Activated CD4-positive, alpha-beta T cell treated with anti-CD3 and anti-CD28 coated beads, Interleukin-2, amount 10 ng/mL, durations not matched to agents 24 days and 14 days (primary cell): ENCODE measurements around the gene ATP8B1. TPM values are rescaled to one million over a fixed set of nuclear protein-coding genes. Genes with fewer than 3 reads are reported as not detected.
"Not testable (repeated sequence)": the region's sequence is repeated elsewhere in the genome, so short reads cannot be mapped to it uniquely, and the experiment has no call there.

Experiments
- DNase-seq: peaks from one replicate; pipeline ENCODE4 v3.0.0; 2022
- H3K27ac Mint-ChIP-seq: one replicate; pipeline ENCODE4 v1.8.0; 2022; ENCODE audit warnings: mild to moderate bottlenecking, mixed read lengths
- H3K27me3 Mint-ChIP-seq: one replicate; pipeline ENCODE4 v1.8.0; 2022; ENCODE audit warnings: mixed read lengths
- H3K36me3 Mint-ChIP-seq: one replicate; pipeline ENCODE4 v1.8.0; 2022; ENCODE audit warnings: low read depth, mild to moderate bottlenecking, mixed read lengths
- H3K4me1 Mint-ChIP-seq: one replicate; pipeline ENCODE4 v1.8.0; 2021; ENCODE audit warnings: mixed read lengths
- H3K4me3 Mint-ChIP-seq: one replicate; pipeline ENCODE4 v1.8.0; 2022; ENCODE audit warnings: mild to moderate bottlenecking, moderate library complexity, mixed read lengths
- H3K9me3 Mint-ChIP-seq: one replicate; pipeline ENCODE4 v1.8.0; 2021; ENCODE audit warnings: mixed read lengths
- intact Hi-C: fragments of 100-400 bp; cut with micrococcal nuclease; formaldehyde crosslinking; loops from one replicate; pipeline ENCODE4 v1.15.1; 2023
- total RNA-seq: library from RNA; stranded (reverse); gene quantifications from 2 replicates; pipeline ENCODE4 v1.2.3, GENCODE V29; 2022

The ATP8B1 gene
- 0.24 TPM in 1 of 2 replicates, not detected in the other for total RNA-seq

GRCh38 chr18:57803103-57803969 lies at the start of gene ATP8B1:
Gene ATP8B1 (minus strand): TSS chr18:57803315. CDS start chr18:57731807, 71,508 bp downstream.
- H3K27ac Mint-ChIP-seq, result peak within 1 kb of the TSS; percentile 34
- peaks cover 66% of the 10 kb centered on the region for H3K27me3 Mint-ChIP-seq
- DNase-seq, result no peak
- peaks cover 8% of the 10 kb centered on the region for H3K4me1 Mint-ChIP-seq
- intact Hi-C loops, result loop anchor here (5.0 kb wide), 2 partner anchors 39 to 366 kb away; partner anchors contain the start of gene ONECUT2
- H3K36me3 Mint-ChIP-seq, result no peaks in the 10 kb centered on the region
- peak within 1 kb of the TSS; percentile 81 for H3K4me3 Mint-ChIP-seq
- H3K9me3 Mint-ChIP-seq, result peaks cover 3% of the 10 kb centered on the region

- Mint-ChIP-seq H3K4me1 (no peaks in the 10 kb centered on the region), H3K27me3 (peaks cover 43% of the 10 kb centered on the region), H3K27ac (no peak overlapping the region), H3K9me3 (no peaks in the 10 kb centered on the region), H3K4me3 (no peak overlapping the region), H3K36me3 (no peaks in the 10 kb centered on the region)
- intact Hi-C loops, result no loop called here
- no peak for DNase-seq
Observed at GRCh38 chr18:57850063-57850462, 46.9 kb upstream of the ATP8B1 start.

GRCh38 chr18:57848374-57848773 lies 45.3 kb upstream of the ATP8B1 start:
- DNase-seq, H3K27ac Mint-ChIP-seq, H3K9me3 Mint-ChIP-seq, H3K4me1 Mint-ChIP-seq, H3K4me3 Mint-ChIP-seq, intact Hi-C loops, H3K36me3 Mint-ChIP-seq: not testable (repeated sequence)
- peaks cover 54% of the 10 kb centered on the region for H3K27me3 Mint-ChIP-seq

GRCh38 chr18:57847431-57847830 lies 44.3 kb upstream of the ATP8B1 start:
- DNase-seq, H3K4me3 Mint-ChIP-seq, H3K27ac Mint-ChIP-seq, intact Hi-C loops, H3K4me1 Mint-ChIP-seq, H3K36me3 Mint-ChIP-seq, H3K9me3 Mint-ChIP-seq: not testable (repeated sequence)
- peaks cover 54% of the 10 kb centered on the region for H3K27me3 Mint-ChIP-seq

- Mint-ChIP-seq H3K27ac (no peak overlapping the region), H3K36me3 (no peaks in the 10 kb centered on the region), H3K4me1 (peaks cover 11% of the 10 kb centered on the region), H3K4me3 (no peak overlapping the region), H3K9me3 (no peaks in the 10 kb centered on the region), H3K27me3 (peaks cover 48% of the 10 kb centered on the region)
- no peak for DNase-seq
- intact Hi-C loops, result no loop called here
Observed at GRCh38 chr18:57846258-57846657, 43.1 kb upstream of the ATP8B1 start.

- Mint-ChIP-seq H3K4me3 (no peak overlapping the region), H3K27me3 (peaks cover 48% of the 10 kb centered on the region), H3K36me3 (no peaks in the 10 kb centered on the region), H3K4me1 (peaks cover 13% of the 10 kb centered on the region), H3K9me3 (no peaks in the 10 kb centered on the region), H3K27ac (no peak overlapping the region)
- no peak for DNase-seq
- intact Hi-C loops, result no loop called here
Observed at GRCh38 chr18:57845605-57846074, 42.5 kb upstream of the ATP8B1 start.

- H3K9me3 Mint-ChIP-seq, result no peaks in the 10 kb centered on the region
- peaks cover 46% of the 10 kb centered on the region for H3K27me3 Mint-ChIP-seq
- no peaks in the 10 kb centered on the region for H3K36me3 Mint-ChIP-seq
- H3K4me3 Mint-ChIP-seq, result no peak overlapping the region
- H3K4me1 Mint-ChIP-seq, result peaks cover 13% of the 10 kb centered on the region
- intact Hi-C loops, result loop anchor here (5.0 kb wide), 1 partner anchor 42 kb away; the partner anchor contains the start of gene ATP8B1
- H3K27ac Mint-ChIP-seq, result no peak overlapping the region
- no peak for DNase-seq
Observed at GRCh38 chr18:57844319-57844718, 41.2 kb upstream of the ATP8B1 start.

GRCh38 chr18:57843386-57843785 lies 40.3 kb upstream of the ATP8B1 start:
- Mint-ChIP-seq H3K27ac (no peak overlapping the region), H3K4me1 (peaks cover 16% of the 10 kb centered on the region), H3K27me3 (peaks cover 47% of the 10 kb centered on the region), H3K9me3 (peaks cover 3% of the 10 kb centered on the region), H3K4me3 (no peak overlapping the region), H3K36me3 (no peaks in the 10 kb centered on the region)
- intact Hi-C loops, result loop anchor here (5.0 kb wide), 1 partner anchor 41 kb away; the partner anchor contains the start of gene ATP8B1
- no peak for DNase-seq

- H3K27ac Mint-ChIP-seq, result peak overlapping the region; percentile 55
- peaks cover 44% of the 10 kb centered on the region for H3K27me3 Mint-ChIP-seq
- peak overlapping the region; percentile 50 for H3K4me3 Mint-ChIP-seq
- intact Hi-C loops, result loop anchor here (1.0 to 5.0 kb wide), 3 partner anchors 8 to 203 kb away; partner anchors contain the start of genes ATP8B1 and NEDD4L
- DNase-seq, result peak; percentile 62
- no peaks in the 10 kb centered on the region for H3K36me3 Mint-ChIP-seq
- H3K4me1 Mint-ChIP-seq, result peaks cover 24% of the 10 kb centered on the region
- H3K9me3 Mint-ChIP-seq, result peaks cover 10% of the 10 kb centered on the region
Observed at GRCh38 chr18:57841568-57841967, 38.5 kb upstream of the ATP8B1 start.

- intact Hi-C loops, result loop anchor here (2.0 to 10.0 kb wide), 4 partner anchors 38 to 1515 kb away; partner anchors contain the start of genes ATP8B1, LMAN1, NARS1 and NEDD4L
- Mint-ChIP-seq H3K27ac (no peak overlapping the region), H3K9me3 (peaks cover 11% of the 10 kb centered on the region), H3K27me3 (peaks cover 38% of the 10 kb centered on the region), H3K4me3 (no peak overlapping the region), H3K4me1 (peaks cover 26% of the 10 kb centered on the region), H3K36me3 (no peaks in the 10 kb centered on the region)
- DNase-seq, result no peak
Observed at GRCh38 chr18:57839942-57840381, 36.8 kb upstream of the ATP8B1 start.

GRCh38 chr18:57837917-57838548 lies 34.9 kb upstream of the ATP8B1 start:
- peak overlapping the region; percentile 63 for H3K27ac Mint-ChIP-seq
- peaks cover 16% of the 10 kb centered on the region for H3K9me3 Mint-ChIP-seq
- peaks cover 20% of the 10 kb centered on the region for H3K27me3 Mint-ChIP-seq
- peaks cover 37% of the 10 kb centered on the region for H3K4me1 Mint-ChIP-seq
- peak; percentile 78 for DNase-seq
- intact Hi-C loops, result loop anchor here (2.0 to 10.0 kb wide), 2 partner anchors 217 to 1517 kb away; partner anchors contain the start of genes LMAN1 and NARS1
- H3K36me3 Mint-ChIP-seq, result peaks cover 2% of the 10 kb centered on the region
- no peak overlapping the region for H3K4me3 Mint-ChIP-seq

- Mint-ChIP-seq H3K4me1 (peaks cover 35% of the 10 kb centered on the region), H3K36me3 (peaks cover 3% of the 10 kb centered on the region), H3K27ac (no peak overlapping the region), H3K27me3 (peaks cover 13% of the 10 kb centered on the region), H3K9me3 (peaks cover 21% of the 10 kb centered on the region), H3K4me3 (no peak overlapping the region)
- intact Hi-C loops, result loop anchor here (10.0 kb wide), 1 partner anchor 1518 kb away; the partner anchor contains the start of gene LMAN1
- DNase-seq, result no peak
Observed at GRCh38 chr18:57836557-57836956, 33.4 kb upstream of the ATP8B1 start.

GRCh38 chr18:57835904-57836303 lies 32.8 kb upstream of the ATP8B1 start:
- DNase-seq, result no peak
- Mint-ChIP-seq H3K4me3 (no peak overlapping the region), H3K27ac (no peak overlapping the region), H3K4me1 (peaks cover 32% of the 10 kb centered on the region), H3K9me3 (peaks cover 24% of the 10 kb centered on the region), H3K27me3 (peaks cover 13% of the 10 kb centered on the region), H3K36me3 (peaks cover 5% of the 10 kb centered on the region)
- intact Hi-C loops, result loop anchor here (10.0 kb wide), 1 partner anchor 1519 kb away; the partner anchor contains the start of gene LMAN1
